Astrocyte (in vitro differentiated cells and primary cell): ENCODE measurements around the gene ASIC4. TPM values are rescaled to one million over a fixed set of nuclear protein-coding genes. Genes with fewer than 3 reads are reported as not detected.

ENCODE experiments used
- DNase-seq: peaks from one replicate; pipeline ENCODE4 v3.0.0-alpha.2; 2010; ENCODE audit warnings: low read depth
- FAIRE-seq: peaks from 2 replicates; lab custom pipeline; 2011; peaks lifted over from hg19 to GRCh38; lab: Jason Lieb, UNC
- H2AFZ ChIP-seq: 2 replicates; pipeline ENCODE4 v1.6.0; 2012; ENCODE audit warnings: low read depth, low read length, inconsistent platforms
- H3K27ac ChIP-seq: 2 replicates; pipeline ENCODE4 v1.5.1; 2011; ENCODE audit warnings: low read depth, low read length, inconsistent platforms
- H3K27me3 ChIP-seq: 2 replicates; pipeline ENCODE4 v1.6.0; 2011; ENCODE audit warnings: low read length, inconsistent platforms; ENCODE audit not compliant: insufficient read depth
- H3K36me3 ChIP-seq: 2 replicates; pipeline ENCODE4 v1.5.1; 2011; ENCODE audit warnings: low read length, inconsistent platforms; ENCODE audit not compliant: insufficient read depth
- H3K4me1 ChIP-seq: 2 replicates; pipeline ENCODE4 v1.5.1; 2011; ENCODE audit warnings: low read length, inconsistent platforms; ENCODE audit not compliant: insufficient read depth
- H3K4me2 ChIP-seq: 2 replicates; pipeline ENCODE4 v1.6.0; 2012; ENCODE audit warnings: low read length, inconsistent platforms
- H3K4me3 ChIP-seq: 2 replicates; pipeline ENCODE4 v1.5.1; 2011; ENCODE audit warnings: low read depth, mild to moderate bottlenecking, low read length, inconsistent platforms; ENCODE audit not compliant: insufficient read depth
- H3K79me2 ChIP-seq: 2 replicates; pipeline ENCODE4 v1.6.0; 2012; ENCODE audit warnings: mild to moderate bottlenecking, low read length, inconsistent platforms; ENCODE audit not compliant: insufficient read depth
- H3K9ac ChIP-seq: 2 replicates; pipeline ENCODE4 v1.6.0; 2012; ENCODE audit warnings: mild to moderate bottlenecking, low read length, inconsistent platforms
- H3K9me3 ChIP-seq: 2 replicates; pipeline ENCODE4 v1.5.1; 2012; ENCODE audit warnings: low read depth, mild to moderate bottlenecking, low read length, inconsistent platforms; ENCODE audit not compliant: insufficient read depth
- H4K20me1 ChIP-seq: 2 replicates; pipeline ENCODE4 v1.6.0; 2012; ENCODE audit warnings: low read length, inconsistent platforms; ENCODE audit not compliant: insufficient read depth
- H3K27ac Mint-ChIP-seq: one replicate; pipeline ENCODE4 v1.8.0; 2021; ENCODE audit warnings: mild to moderate bottlenecking, mixed read lengths; ENCODE audit not compliant: unreplicated experiment
- H3K27me3 Mint-ChIP-seq: one replicate; pipeline ENCODE4 v1.8.0; 2021; ENCODE audit warnings: low read depth, mixed read lengths; ENCODE audit not compliant: unreplicated experiment
- H3K36me3 Mint-ChIP-seq: one replicate; pipeline ENCODE4 v1.8.0; 2021; ENCODE audit warnings: low read depth, mixed read lengths; ENCODE audit not compliant: unreplicated experiment
- H3K4me1 Mint-ChIP-seq: one replicate; pipeline ENCODE4 v1.8.0; 2021; ENCODE audit warnings: low read depth, mixed read lengths; ENCODE audit not compliant: unreplicated experiment
- H3K4me3 Mint-ChIP-seq: one replicate; pipeline ENCODE4 v1.8.0; 2021; ENCODE audit warnings: mild to moderate bottlenecking, moderate library complexity, mixed read lengths; ENCODE audit not compliant: unreplicated experiment
- H3K9me3 Mint-ChIP-seq: one replicate; pipeline ENCODE4 v1.8.0; 2021; ENCODE audit warnings: mild to moderate bottlenecking, mixed read lengths; ENCODE audit not compliant: unreplicated experiment
- EZH2 ChIP-seq: IDR thresholded peaks from 2 replicates; pipeline ENCODE4 v1.6.1; 2012; ENCODE audit warnings: mild to moderate bottlenecking, low read length, inconsistent platforms; ENCODE audit not compliant: insufficient read depth
- total RNA-seq: library from RNA; stranded (reverse); gene quantifications from 2 replicates; pipeline ENCODE4 v1.2.1, GENCODE V29; 2021
- TF ChIP-seq, protein P1 (sequence below): IDR thresholded peaks from 2 replicates; pipeline ENCODE4 v1.5.1; 2011; ENCODE audit warnings: low read depth, mild to moderate bottlenecking, inconsistent platforms, low read length, moderate library complexity; ENCODE audit not compliant: insufficient read depth

ASIC4 gene
- total RNA-seq, 1 donor from 2014 or later = 0.39 TPM

DNA sequence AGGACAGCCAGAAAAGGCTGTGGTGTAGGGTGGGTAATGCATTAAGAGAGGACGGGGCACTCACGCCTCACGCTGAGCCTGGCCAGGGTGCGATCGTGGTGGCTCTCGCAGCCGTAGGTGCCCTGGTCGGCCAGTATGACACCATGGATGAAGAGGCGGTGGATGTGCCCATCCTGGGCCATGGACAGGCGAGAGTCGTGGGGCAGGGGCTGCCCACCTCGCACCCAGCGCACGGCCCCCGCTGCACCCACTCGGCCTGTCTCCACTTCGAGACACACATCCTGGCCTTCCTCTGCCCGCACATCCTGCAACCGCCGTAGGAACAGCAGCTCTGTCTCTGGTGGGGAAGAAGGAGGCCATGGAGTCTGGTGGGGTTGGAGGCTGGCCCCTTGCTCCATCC is 41.7 kb downstream of the ASIC4 start:
- Histone ChIP-seq H3K79me2 (no peaks in the 10 kb centered on the region), H3K27ac (no peak overlapping the region), H3K4me1 (peaks cover 14% of the 10 kb centered on the region), H3K9me3 (no peaks in the 10 kb centered on the region), H2AFZ (no peak overlapping the region), H3K27me3 (no peaks in the 10 kb centered on the region), H4K20me1 (peaks cover 2% of the 10 kb centered on the region), H3K9ac (no peak overlapping the region), H3K4me3 (no peak overlapping the region), H3K36me3 (no peaks in the 10 kb centered on the region), H3K4me2 (no peak overlapping the region)
- H3K36me3 Mint-ChIP-seq = peaks cover 8% of the 10 kb centered on the region
- H3K4me1 Mint-ChIP-seq = peaks cover 5% of the 10 kb centered on the region
- no peak for FAIRE-seq
- H3K4me3 Mint-ChIP-seq = no peak overlapping the region
- TF ChIP-seq, protein P1, sequence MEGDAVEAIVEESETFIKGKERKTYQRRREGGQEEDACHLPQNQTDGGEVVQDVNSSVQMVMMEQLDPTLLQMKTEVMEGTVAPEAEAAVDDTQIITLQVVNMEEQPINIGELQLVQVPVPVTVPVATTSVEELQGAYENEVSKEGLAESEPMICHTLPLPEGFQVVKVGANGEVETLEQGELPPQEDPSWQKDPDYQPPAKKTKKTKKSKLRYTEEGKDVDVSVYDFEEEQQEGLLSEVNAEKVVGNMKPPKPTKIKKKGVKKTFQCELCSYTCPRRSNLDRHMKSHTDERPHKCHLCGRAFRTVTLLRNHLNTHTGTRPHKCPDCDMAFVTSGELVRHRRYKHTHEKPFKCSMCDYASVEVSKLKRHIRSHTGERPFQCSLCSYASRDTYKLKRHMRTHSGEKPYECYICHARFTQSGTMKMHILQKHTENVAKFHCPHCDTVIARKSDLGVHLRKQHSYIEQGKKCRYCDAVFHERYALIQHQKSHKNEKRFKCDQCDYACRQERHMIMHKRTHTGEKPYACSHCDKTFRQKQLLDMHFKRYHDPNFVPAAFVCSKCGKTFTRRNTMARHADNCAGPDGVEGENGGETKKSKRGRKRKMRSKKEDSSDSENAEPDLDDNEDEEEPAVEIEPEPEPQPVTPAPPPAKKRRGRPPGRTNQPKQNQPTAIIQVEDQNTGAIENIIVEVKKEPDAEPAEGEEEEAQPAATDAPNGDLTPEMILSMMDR = no peak
- no peak for TF ChIP-seq EZH2
- H3K9me3 Mint-ChIP-seq = no peaks in the 10 kb centered on the region
- peaks cover 8% of the 10 kb centered on the region for H3K27me3 Mint-ChIP-seq
- no peak overlapping the region for H3K27ac Mint-ChIP-seq
- DNase-seq = no peak

DNA sequence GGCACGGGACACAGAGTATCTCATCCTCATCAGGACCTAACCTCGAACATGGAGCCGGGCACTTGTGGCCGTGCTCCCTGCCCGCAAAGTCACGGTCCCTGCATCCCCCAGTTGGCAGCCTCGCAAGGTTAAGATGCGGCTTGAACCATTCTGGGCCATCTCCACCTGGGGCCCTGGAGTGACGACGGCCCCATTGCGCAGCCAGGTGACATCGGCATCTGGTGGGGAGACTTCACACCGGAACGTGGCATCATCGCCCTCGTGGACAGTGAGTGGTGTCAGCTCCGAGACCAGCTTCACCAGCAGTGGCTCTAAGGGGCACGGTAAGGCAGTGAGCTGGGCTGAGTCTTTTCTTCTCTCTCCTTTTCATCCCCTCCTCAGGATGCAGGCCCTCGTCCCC is 42.1 kb downstream of the ASIC4 start:
- Histone ChIP-seq H3K9me3 (no peaks in the 10 kb centered on the region), H4K20me1 (no peaks in the 10 kb centered on the region), H3K4me3 (no peak overlapping the region), H3K4me2 (no peak overlapping the region), H3K36me3 (no peaks in the 10 kb centered on the region), H3K9ac (no peak overlapping the region), H3K79me2 (no peaks in the 10 kb centered on the region), H2AFZ (no peak overlapping the region), H3K27ac (no peak overlapping the region), H3K4me1 (peaks cover 13% of the 10 kb centered on the region), H3K27me3 (no peaks in the 10 kb centered on the region)
- Mint-ChIP-seq H3K4me1 (peaks cover 8% of the 10 kb centered on the region), H3K4me3 (no peak overlapping the region), H3K27ac (no peak overlapping the region), H3K27me3 (peaks cover 5% of the 10 kb centered on the region), H3K36me3 (peaks cover 8% of the 10 kb centered on the region), H3K9me3 (no peaks in the 10 kb centered on the region)
- TF ChIP-seq, protein P1 = no peak
- no peak for TF ChIP-seq EZH2
- no peak for DNase-seq
- no peak for FAIRE-seq

DNA sequence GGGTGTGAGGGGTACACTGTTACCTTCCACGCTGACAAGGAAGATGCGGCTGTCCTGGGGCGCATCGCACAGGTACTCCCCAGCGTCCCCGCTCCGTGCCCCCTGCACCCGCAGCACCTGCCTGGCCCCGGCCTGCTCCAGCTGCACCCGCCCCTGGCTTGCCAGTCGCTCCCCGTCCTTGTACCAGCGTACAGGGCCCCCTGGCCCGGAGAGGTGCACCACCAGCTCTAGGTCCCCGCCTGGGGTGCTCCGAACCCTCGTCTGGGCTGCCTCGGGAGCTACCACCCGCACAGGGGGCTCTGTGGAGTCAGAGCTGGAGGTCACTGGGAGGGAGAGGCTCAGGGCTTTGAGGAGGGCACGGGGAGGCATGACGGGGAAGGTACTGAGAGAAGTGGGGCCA is 43.0 kb downstream of the ASIC4 start:
- H3K79me2 ChIP-seq = no peaks in the 10 kb centered on the region
- no peak overlapping the region for H3K27ac Mint-ChIP-seq
- H3K9ac ChIP-seq = no peak overlapping the region
- H3K27me3 Mint-ChIP-seq = peaks cover 5% of the 10 kb centered on the region
- no peaks in the 10 kb centered on the region for H4K20me1 ChIP-seq
- H3K4me3 ChIP-seq = no peak overlapping the region
- no peak overlapping the region for H3K4me3 Mint-ChIP-seq
- H3K36me3 Mint-ChIP-seq = peaks cover 8% of the 10 kb centered on the region
- H3K4me1 Mint-ChIP-seq = peaks cover 10% of the 10 kb centered on the region
- FAIRE-seq (no peak), DNase-seq (no peak)
- H3K4me2 ChIP-seq = no peak overlapping the region
- H3K9me3 Mint-ChIP-seq = no peaks in the 10 kb centered on the region
- peaks cover 6% of the 10 kb centered on the region for H3K4me1 ChIP-seq
- H3K27ac ChIP-seq = no peak overlapping the region
- no peaks in the 10 kb centered on the region for H3K9me3 ChIP-seq
- H3K27me3 ChIP-seq = no peaks in the 10 kb centered on the region
- H2AFZ ChIP-seq = no peak overlapping the region
- H3K36me3 ChIP-seq = no peaks in the 10 kb centered on the region
- TF ChIP-seq, protein P1 = no peak
- no peak for TF ChIP-seq EZH2
